ENCODE data around the gene EPS8L3. TPM values are rescaled to one million over a fixed set of nuclear protein-coding genes. Genes with fewer than 3 reads are reported as not detected.

Gene EPS8L3
- polyA plus RNA-seq, 1 donor (not counting 4 experiments of a cell fraction or from before 2014, with no cell fraction given) = not detected

GRCh38 chr1:109786112-109786480 is 22.4 kb upstream of the EPS8L3 start:
- Histone ChIP-seq H3K4me2 (ENCODE audit: control insufficient read depth, extremely low read depth, insufficient read depth, low read depth, low read length) (no peak overlapping the region), H2AFZ (ENCODE audit: control insufficient read depth, low read length) (no peak overlapping the region), H4K20me1 (ENCODE audit: control insufficient read depth, extremely low read depth, insufficient read depth, low read length) (no peaks in the 10 kb centered on the region), H3K36me3 (ENCODE audit: control insufficient read depth in 2 of 2, extremely low read depth in 1 of 2, insufficient read depth in 2 of 2, low read length in 2 of 2) (no peaks in the 10 kb centered on the region), H3K4me1 (ENCODE audit: control insufficient read depth, extremely low read depth, insufficient read depth, low read length) (peaks cover 25% of the 10 kb centered on the region), H3K9ac (ENCODE audit: control insufficient read depth, extremely low read depth, insufficient read depth, low read length) (no peak overlapping the region), H3K9me3 (ENCODE audit: control insufficient read depth, low read depth, low read length) (no peaks in the 10 kb centered on the region), H3K27me3 (ENCODE audit: control insufficient read depth, extremely low read depth, insufficient read depth, low read length) (no peaks in the 10 kb centered on the region), H3K79me2 (ENCODE audit: control insufficient read depth, insufficient read depth, low read length) (no peaks in the 10 kb centered on the region), H3K27ac (ENCODE audit: control insufficient read depth, insufficient read depth, low read length) (no peak overlapping the region), H3K4me3 (ENCODE audit: control insufficient read depth in 2 of 3, extremely low read depth in 1 of 3, insufficient read depth in 2 of 3, low read depth in 1 of 3, low read length in 3 of 3) (no peak overlapping the region), H3K9me1 (ENCODE audit: control insufficient read depth, extremely low read depth, insufficient read depth, low read length) (no peaks in the 10 kb centered on the region)
- DNase-seq (ENCODE audit: low read depth, low spot score) (no peak), FAIRE-seq (no peak)
- dilution Hi-C loops (cut with MboI; ENCODE audit: extremely low pct_ligation_motif_present, low sequenced_read_pairs) = no loop called here
- TF ChIP-seq, protein P1, sequence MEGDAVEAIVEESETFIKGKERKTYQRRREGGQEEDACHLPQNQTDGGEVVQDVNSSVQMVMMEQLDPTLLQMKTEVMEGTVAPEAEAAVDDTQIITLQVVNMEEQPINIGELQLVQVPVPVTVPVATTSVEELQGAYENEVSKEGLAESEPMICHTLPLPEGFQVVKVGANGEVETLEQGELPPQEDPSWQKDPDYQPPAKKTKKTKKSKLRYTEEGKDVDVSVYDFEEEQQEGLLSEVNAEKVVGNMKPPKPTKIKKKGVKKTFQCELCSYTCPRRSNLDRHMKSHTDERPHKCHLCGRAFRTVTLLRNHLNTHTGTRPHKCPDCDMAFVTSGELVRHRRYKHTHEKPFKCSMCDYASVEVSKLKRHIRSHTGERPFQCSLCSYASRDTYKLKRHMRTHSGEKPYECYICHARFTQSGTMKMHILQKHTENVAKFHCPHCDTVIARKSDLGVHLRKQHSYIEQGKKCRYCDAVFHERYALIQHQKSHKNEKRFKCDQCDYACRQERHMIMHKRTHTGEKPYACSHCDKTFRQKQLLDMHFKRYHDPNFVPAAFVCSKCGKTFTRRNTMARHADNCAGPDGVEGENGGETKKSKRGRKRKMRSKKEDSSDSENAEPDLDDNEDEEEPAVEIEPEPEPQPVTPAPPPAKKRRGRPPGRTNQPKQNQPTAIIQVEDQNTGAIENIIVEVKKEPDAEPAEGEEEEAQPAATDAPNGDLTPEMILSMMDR (optimal IDR thresholded peaks at IDR 0.05 in 1 of 3, IDR thresholded peaks at IDR 0.05 in 1 of 3, conservative IDR thresholded peaks at IDR 0.05 in 1 of 3; ENCODE audit: extremely low read depth in 1 of 3, insufficient read depth in 2 of 3, low read length in 3 of 3) = no peak
- TF ChIP-seq EZH2 (IDR thresholded peaks at IDR 0.05; ENCODE audit: low read length) = no peak

DNA sequence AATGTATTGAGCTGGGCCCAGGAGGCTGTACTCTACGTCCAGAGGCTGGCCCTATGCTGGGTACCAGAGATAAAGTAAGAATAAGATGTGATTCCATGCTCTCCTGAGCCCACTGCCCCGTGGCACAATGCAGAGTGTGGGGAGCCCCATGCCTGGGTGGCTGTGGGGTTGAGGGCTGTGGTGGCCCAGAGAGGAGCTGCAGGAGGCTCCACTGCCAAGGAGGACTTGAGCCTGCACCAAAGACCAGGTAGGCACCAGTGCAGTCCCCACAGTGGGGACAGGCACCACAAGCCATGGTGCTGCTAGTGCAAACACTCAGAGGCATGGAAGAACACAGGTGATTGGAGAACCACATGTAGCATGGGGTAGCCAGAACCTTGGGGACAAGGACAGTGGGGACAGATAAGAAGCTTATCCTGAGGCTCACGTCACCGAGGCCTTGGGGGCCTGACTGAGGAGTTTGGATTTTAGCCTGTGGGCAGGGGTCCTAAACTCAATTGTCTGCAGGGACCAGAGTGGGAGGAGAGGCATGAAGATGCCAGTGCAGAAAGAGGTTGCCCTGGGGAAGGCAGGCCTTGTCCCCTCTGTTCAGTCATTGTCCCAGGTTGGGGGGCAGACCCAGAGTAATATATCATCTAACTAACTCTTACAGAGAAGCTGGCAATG is 21.9 kb upstream of the EPS8L3 start:
- no peak for DNase-seq (ENCODE audit: low read depth, low spot score)
- Histone ChIP-seq H4K20me1 (ENCODE audit: control insufficient read depth, extremely low read depth, insufficient read depth, low read length) (no peaks in the 10 kb centered on the region), H3K79me2 (ENCODE audit: control insufficient read depth, insufficient read depth, low read length) (no peaks in the 10 kb centered on the region), H3K4me3 (ENCODE audit: control insufficient read depth in 2 of 3, extremely low read depth in 1 of 3, insufficient read depth in 2 of 3, low read depth in 1 of 3, low read length in 3 of 3) (no peak overlapping the region), H3K4me2 (ENCODE audit: control insufficient read depth, extremely low read depth, insufficient read depth, low read depth, low read length) (no peak overlapping the region), H3K9me1 (ENCODE audit: control insufficient read depth, extremely low read depth, insufficient read depth, low read length) (no peaks in the 10 kb centered on the region), H3K27ac (ENCODE audit: control insufficient read depth, insufficient read depth, low read length) (no peak overlapping the region), H3K9me3 (ENCODE audit: control insufficient read depth, low read depth, low read length) (no peaks in the 10 kb centered on the region), H3K36me3 (ENCODE audit: control insufficient read depth in 2 of 2, extremely low read depth in 1 of 2, insufficient read depth in 2 of 2, low read length in 2 of 2) (no peaks in the 10 kb centered on the region), H3K27me3 (ENCODE audit: control insufficient read depth, extremely low read depth, insufficient read depth, low read length) (no peaks in the 10 kb centered on the region), H3K9ac (ENCODE audit: control insufficient read depth, extremely low read depth, insufficient read depth, low read length) (no peak overlapping the region), H2AFZ (ENCODE audit: control insufficient read depth, low read length) (no peak overlapping the region), H3K4me1 (ENCODE audit: control insufficient read depth, extremely low read depth, insufficient read depth, low read length) (peaks cover 25% of the 10 kb centered on the region)
- no peak for FAIRE-seq
- dilution Hi-C loops (cut with MboI; ENCODE audit: extremely low pct_ligation_motif_present, low sequenced_read_pairs) = no loop called here
- TF ChIP-seq, protein P1 (optimal IDR thresholded peaks at IDR 0.05 in 1 of 3, IDR thresholded peaks at IDR 0.05 in 1 of 3, conservative IDR thresholded peaks at IDR 0.05 in 1 of 3; ENCODE audit: extremely low read depth in 1 of 3, insufficient read depth in 2 of 3, low read length in 3 of 3) = no peak
- TF ChIP-seq EZH2 (IDR thresholded peaks at IDR 0.05; ENCODE audit: low read length) = no peak

Data from keratinocyte (primary cell).